GM23338 (cell line): ENCODE results near the gene FMO2. TPM values are rescaled to one million over a fixed set of nuclear protein-coding genes. Genes with fewer than 3 reads are reported as not detected.

Experiments
- ATAC-seq: fragments of 200-7000 bp; cut with Tn5 transposase; 3 replicates; pipeline ENCODE4 v1.9.1; 2020
- DNase-seq: peaks from one replicate; pipeline ENCODE4 v3.0.0-alpha.2; 2015; ENCODE audit warnings: low spot score
- H2AFZ ChIP-seq: fragments of 200-600 bp; sonication (generic); 2 replicates; pipeline ENCODE4 v1.8.0; 2016; ENCODE audit warnings: antibody characterized with exemption, mild to moderate bottlenecking, moderate library complexity
- H3F3A ChIP-seq: fragments of 200-600 bp; sonication (generic); replicated peaks from 2 replicates; pipeline ENCODE4 v1.8.0; 2017; ENCODE audit warnings: antibody characterized with exemption, mixed run types, low read depth
- H3K27ac ChIP-seq: fragments of 200-600 bp; sonication (generic); 2 replicates; pipeline ENCODE4 v1.6.1; 2016; ENCODE audit warnings: low read depth
- H3K27me3 ChIP-seq: fragments of 200-600 bp; sonication (generic); 2 replicates; pipeline ENCODE4 v1.8.0; 2016; ENCODE audit warnings: mild to moderate bottlenecking, mixed run types, moderate library complexity; ENCODE audit not compliant: insufficient read depth
- H3K36me3 ChIP-seq: fragments of 200-600 bp; sonication (generic); 2 replicates; pipeline ENCODE4 v1.8.0; 2016; ENCODE audit warnings: mild to moderate bottlenecking; ENCODE audit not compliant: insufficient read depth
- H3K4me1 ChIP-seq: fragments of 200-600 bp; sonication (generic); 2 replicates; pipeline ENCODE4 v1.8.0; 2016; ENCODE audit warnings: mild to moderate bottlenecking, moderate library complexity; ENCODE audit not compliant: insufficient read depth
- H3K4me2 ChIP-seq: fragments of 200-600 bp; sonication (generic); 2 replicates; pipeline ENCODE4 v1.7.1; 2017; ENCODE audit warnings: mixed run types
- H3K4me3 ChIP-seq: fragments of 200-600 bp; sonication (generic); 2 replicates; pipeline ENCODE4 v1.6.1; 2016; ENCODE audit warnings: mixed run types
- H3K79me2 ChIP-seq: fragments of 200-600 bp; sonication (generic); replicated peaks from 2 replicates; pipeline ENCODE4 v1.8.0; 2017; ENCODE audit warnings: mild to moderate bottlenecking; ENCODE audit not compliant: insufficient read depth
- H3K9me2 ChIP-seq: fragments of 200-600 bp; sonication (generic); 2 replicates; pipeline ENCODE4 v1.8.0; 2017; ENCODE audit not compliant: insufficient read depth
- H4K20me1 ChIP-seq: fragments of 200-600 bp; sonication (generic); replicated peaks from 2 replicates; pipeline ENCODE4 v1.8.0; 2017; ENCODE audit warnings: mild to moderate bottlenecking; ENCODE audit not compliant: insufficient read depth
- H3K27ac Mint-ChIP-seq: 2 replicates; pipeline ENCODE4 v1.8.0; 2020; ENCODE audit warnings: inconsistent platforms, mild to moderate bottlenecking, moderate library complexity, mixed read lengths
- H3K27me3 Mint-ChIP-seq: 3 replicates; pipeline ENCODE4 v1.8.0; 2022; ENCODE audit warnings: low read depth, mild to moderate bottlenecking, moderate library complexity, mixed read lengths, inconsistent platforms; ENCODE audit not compliant: insufficient read depth, poor library complexity
- H3K36me3 Mint-ChIP-seq: 3 replicates; pipeline ENCODE4 v1.8.0; 2021; ENCODE audit warnings: low read depth, mild to moderate bottlenecking, inconsistent platforms, moderate library complexity, mixed read lengths
- H3K4me1 Mint-ChIP-seq: 3 replicates; pipeline ENCODE4 v1.8.0; 2020; ENCODE audit warnings: mild to moderate bottlenecking, inconsistent platforms, mixed read lengths
- H3K4me3 Mint-ChIP-seq: 3 replicates; pipeline ENCODE4 v1.8.0; 2021; ENCODE audit warnings: moderate library complexity, mild to moderate bottlenecking, inconsistent platforms, mixed read lengths
- H3K9me3 Mint-ChIP-seq: 3 replicates; pipeline ENCODE4 v1.8.0; 2020; ENCODE audit warnings: moderate library complexity, mild to moderate bottlenecking, inconsistent platforms, mixed read lengths
- CREB1 ChIP-seq: fragments of 250-450 bp; sonication (Bioruptor Pico); IDR thresholded peaks from 2 replicates; pipeline ENCODE4 v1.5.0; 2020; ENCODE audit warnings: low read depth, mild to moderate bottlenecking, moderate library complexity
- CTCF ChIP-seq, 2 experiments: fragments of 200-600 bp in 1 of 2; sonication (generic) in 1 of 2; conservative IDR thresholded peaks; 2 replicates each; pipeline versions ENCODE4 v1.5.1 to v1.6.1; 2016 to 2017; ENCODE audit warnings: antibody characterized with exemption in 2 of 2, low read depth in 2 of 2, mild to moderate bottlenecking in 2 of 2, moderate library complexity in 1 of 2
- ETS1 ChIP-seq: IDR thresholded peaks from 2 replicates; pipeline ENCODE4 v1.6.1; 2016; ENCODE audit warnings: antibody characterized with exemption
- EZH2 ChIP-seq: fragments of 200-600 bp; sonication (generic); IDR thresholded peaks from one replicate; pipeline ENCODE4 v1.8.0; 2017; ENCODE audit warnings: antibody characterized with exemption, mild to moderate bottlenecking, low read depth; ENCODE audit not compliant: unreplicated experiment
- EZH2phosphoT487 ChIP-seq: fragments of 200-600 bp; sonication (generic); IDR thresholded peaks from one replicate; pipeline ENCODE4 v1.8.1; 2018; ENCODE audit warnings: antibody characterized with exemption; ENCODE audit not compliant: unreplicated experiment
- JUNB ChIP-seq: IDR thresholded peaks from one replicate; pipeline ENCODE4 v1.6.1; 2016; ENCODE audit warnings: antibody characterized with exemption; ENCODE audit not compliant: unreplicated experiment
- NANOG ChIP-seq: IDR thresholded peaks from 2 replicates; pipeline ENCODE4 v1.6.1; 2016; ENCODE audit warnings: antibody characterized with exemption, borderline replicate concordance
- POLR2AphosphoS5 ChIP-seq: IDR thresholded peaks from 2 replicates; pipeline ENCODE4 v1.6.1; 2016; ENCODE audit warnings: antibody characterized with exemption, low read depth
- STAT1 ChIP-seq: IDR thresholded peaks from one replicate; pipeline ENCODE4 v1.6.1; 2016; ENCODE audit warnings: antibody characterized with exemption; ENCODE audit not compliant: unreplicated experiment
- ZNF114 ChIP-seq: fragments of 250-450 bp; sonication (Bioruptor Pico); IDR thresholded peaks from 2 replicates; pipeline ENCODE4 v1.5.0; 2020; ENCODE audit warnings: mild to moderate bottlenecking, moderate library complexity
- ZNF331 ChIP-seq: fragments of 250-450 bp; sonication (Bioruptor Pico); IDR thresholded peaks from 2 replicates; pipeline ENCODE4 v1.5.0; 2020; ENCODE audit warnings: low read depth, mild to moderate bottlenecking, moderate library complexity
- ZNF462 ChIP-seq: fragments of 250-450 bp; sonication (Bioruptor Pico); IDR thresholded peaks from 2 replicates; pipeline ENCODE4 v1.5.0; 2020; ENCODE audit warnings: mild to moderate bottlenecking, moderate library complexity
- polyA plus RNA-seq: library from polyadenylated mRNA; unstranded; fragments of >200 nt; fragmentation: Nextera tagmentation; extraction: Ambion mirVana; gene quantifications from 2 replicates; pipeline ENCODE4 v1.2.1, GENCODE V29; 2016
- total RNA-seq: library from RNA; depleted of rRNA; stranded (reverse); fragments of >200 nt; shearing (Covaris generic); gene quantifications from 2 replicates; pipeline ENCODE4 v1.2.3, GENCODE V29; 2014
- TF ChIP-seq, protein P1 (sequence below): IDR thresholded peaks from one replicate; pipeline ENCODE4 v1.6.1; 2018; ENCODE audit warnings: antibody characterized with exemption; ENCODE audit not compliant: unreplicated experiment

Gene FMO2
- total and polyA plus RNA-seq, 2 experiments from 2014 or later: 0.31 TPM; not detected in 1

- Mint-ChIP-seq H3K27ac (no peak overlapping the region), H3K9me3 (no peaks in the 10 kb centered on the region), H3K27me3 (peaks cover 2% of the 10 kb centered on the region), H3K4me1 (peaks cover 18% of the 10 kb centered on the region), H3K4me3 (no peak overlapping the region), H3K36me3 (no peaks in the 10 kb centered on the region)
- no peaks in the 10 kb centered on the region for H3K79me2 ChIP-seq
- H3K4me1 ChIP-seq: peaks cover 34% of the 10 kb centered on the region
- no peak overlapping the region for H3K27ac ChIP-seq
- no peaks in the 10 kb centered on the region for H3K36me3 ChIP-seq
- H3K4me2 ChIP-seq: no peak overlapping the region
- no peak overlapping the region for H3K4me3 ChIP-seq
- no peak for TF ChIP-seq CTCF (conservative IDR thresholded peaks at IDR 0.05; ENCODE audit: low read depth in 2 of 2)
- TF ChIP-seq EZH2: no peak
- no peak for TF ChIP-seq ETS1
- TF ChIP-seq POLR2AphosphoS5: no peak
- TF ChIP-seq NANOG: no peak
- no peak for TF ChIP-seq ZNF114 (CRISPR knock-in tag)
- no peak for TF ChIP-seq JUNB
- TF ChIP-seq CREB1 (CRISPR knock-in tag): no peak
- TF ChIP-seq EZH2phosphoT487: no peak
- no peak for TF ChIP-seq ZNF331 (CRISPR knock-in tag)
- TF ChIP-seq, protein P1, sequence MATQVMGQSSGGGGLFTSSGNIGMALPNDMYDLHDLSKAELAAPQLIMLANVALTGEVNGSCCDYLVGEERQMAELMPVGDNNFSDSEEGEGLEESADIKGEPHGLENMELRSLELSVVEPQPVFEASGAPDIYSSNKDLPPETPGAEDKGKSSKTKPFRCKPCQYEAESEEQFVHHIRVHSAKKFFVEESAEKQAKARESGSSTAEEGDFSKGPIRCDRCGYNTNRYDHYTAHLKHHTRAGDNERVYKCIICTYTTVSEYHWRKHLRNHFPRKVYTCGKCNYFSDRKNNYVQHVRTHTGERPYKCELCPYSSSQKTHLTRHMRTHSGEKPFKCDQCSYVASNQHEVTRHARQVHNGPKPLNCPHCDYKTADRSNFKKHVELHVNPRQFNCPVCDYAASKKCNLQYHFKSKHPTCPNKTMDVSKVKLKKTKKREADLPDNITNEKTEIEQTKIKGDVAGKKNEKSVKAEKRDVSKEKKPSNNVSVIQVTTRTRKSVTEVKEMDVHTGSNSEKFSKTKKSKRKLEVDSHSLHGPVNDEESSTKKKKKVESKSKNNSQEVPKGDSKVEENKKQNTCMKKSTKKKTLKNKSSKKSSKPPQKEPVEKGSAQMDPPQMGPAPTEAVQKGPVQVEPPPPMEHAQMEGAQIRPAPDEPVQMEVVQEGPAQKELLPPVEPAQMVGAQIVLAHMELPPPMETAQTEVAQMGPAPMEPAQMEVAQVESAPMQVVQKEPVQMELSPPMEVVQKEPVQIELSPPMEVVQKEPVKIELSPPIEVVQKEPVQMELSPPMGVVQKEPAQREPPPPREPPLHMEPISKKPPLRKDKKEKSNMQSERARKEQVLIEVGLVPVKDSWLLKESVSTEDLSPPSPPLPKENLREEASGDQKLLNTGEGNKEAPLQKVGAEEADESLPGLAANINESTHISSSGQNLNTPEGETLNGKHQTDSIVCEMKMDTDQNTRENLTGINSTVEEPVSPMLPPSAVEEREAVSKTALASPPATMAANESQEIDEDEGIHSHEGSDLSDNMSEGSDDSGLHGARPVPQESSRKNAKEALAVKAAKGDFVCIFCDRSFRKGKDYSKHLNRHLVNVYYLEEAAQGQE: no peak
- TF ChIP-seq STAT1: no peak
- no peak for TF ChIP-seq ZNF462
- ATAC-seq (no peak), DNase-seq (no peak)
- no peaks in the 10 kb centered on the region for H4K20me1 ChIP-seq
- 0 out of 2 replicates have a peak, but pooled peaks cover 4% of the 10 kb centered on the region for H3F3A ChIP-seq
- no peaks in the 10 kb centered on the region for H3K9me2 ChIP-seq
- H3K27me3 ChIP-seq: peaks cover 14% of the 10 kb centered on the region
- no peak overlapping the region for H2AFZ ChIP-seq
These were observed 72.0 kb downstream of the FMO2 start for GRCh38 chr1:171256940-171257606.
